Measurements from ENCODE around the gene SCUBE3.

SCUBE3 gene

GRCh38 chr6:35218021-35218420, 4.3 kb downstream of the SCUBE3 start:
- Histone ChIP-seq H3K79me2 (ENCODE audit: insufficient read depth, low read length) (no peaks in the 10 kb centered on the region), H4K20me1 (ENCODE audit: insufficient read depth, low read length) (peaks cover 4% of the 10 kb centered on the region; the same call in 1 of the 2 replicates), H3K36me3 (ENCODE audit: insufficient read depth, low read length) (peaks cover 3% of the 10 kb centered on the region; the same call in 1 of the 2 replicates), H2AFZ (ENCODE audit: low read depth, low read length) (no peak overlapping the region), H3K27me3 (ENCODE audit: insufficient read depth, low read length, poor library complexity) (no peaks in the 10 kb centered on the region), H3K27ac (ENCODE audit: low read length) (no peak overlapping the region), H3K4me1 (ENCODE audit: insufficient read depth, low read length) (no peaks in the 10 kb centered on the region), H3K9ac (ENCODE audit: low read depth, low read length) (no peak overlapping the region), H3K4me3 (ENCODE audit: low read depth in 1 of 2, low read length in 2 of 2) (no peak overlapping the region), H3K4me2 (ENCODE audit: insufficient read depth, low read length) (no peak overlapping the region), H3K9me3 (ENCODE audit: insufficient read depth, low read length, severe bottlenecking) (no peaks in the 10 kb centered on the region)
- no peak for DNase-seq
- no peak for ATAC-seq (ENCODE audit: insufficient read depth, low read depth)
- TF ChIP-seq EZH2 (IDR thresholded peaks at IDR 0.05; ENCODE audit: borderline replicate concordance, low read depth, low read length, severe bottlenecking) = no peak
- TF ChIP-seq CTCF (IDR thresholded peaks at IDR 0.05; ENCODE audit: borderline replicate concordance, extremely low read depth, low read length, poor library complexity, severe bottlenecking) = no peak

DNA sequence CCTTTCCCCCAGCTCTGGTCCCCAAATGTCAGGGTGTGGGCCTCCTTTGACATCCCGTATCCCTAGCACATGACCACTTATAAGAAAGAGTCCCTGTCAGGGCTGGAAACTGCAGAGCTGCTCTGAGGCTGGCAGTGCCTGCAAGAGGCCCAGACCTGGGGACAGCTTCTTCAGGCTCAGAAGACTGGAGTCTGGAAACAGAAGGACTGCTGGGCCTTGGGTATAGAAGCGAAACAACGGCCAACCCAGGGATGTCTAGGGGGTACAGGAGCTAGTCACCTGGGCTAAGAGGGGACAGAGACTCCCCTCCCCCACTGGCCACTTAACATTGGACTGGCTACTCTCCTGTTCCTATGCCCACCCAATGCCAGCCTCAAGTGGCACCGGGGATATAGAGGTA, 4.7 kb downstream of the SCUBE3 start:
- no peaks in the 10 kb centered on the region for H3K79me2 ChIP-seq (ENCODE audit: insufficient read depth, low read length)
- TF ChIP-seq EZH2 (IDR thresholded peaks at IDR 0.05; ENCODE audit: borderline replicate concordance, low read depth, low read length, severe bottlenecking) = no peak
- no peak for TF ChIP-seq CTCF (IDR thresholded peaks at IDR 0.05; ENCODE audit: borderline replicate concordance, extremely low read depth, low read length, poor library complexity, severe bottlenecking)
- no peak overlapping the region for H3K27ac ChIP-seq (ENCODE audit: low read length)
- H4K20me1 ChIP-seq (ENCODE audit: insufficient read depth, low read length) = peaks cover 4% of the 10 kb centered on the region; the same call in 1 of the 2 replicates
- H3K36me3 ChIP-seq (ENCODE audit: insufficient read depth, low read length) = peaks cover 3% of the 10 kb centered on the region; the same call in 1 of the 2 replicates
- no peak overlapping the region for H3K4me3 ChIP-seq (ENCODE audit: low read depth in 1 of 2, low read length in 2 of 2)
- no peaks in the 10 kb centered on the region for H3K4me1 ChIP-seq (ENCODE audit: insufficient read depth, low read length)
- DNase-seq (no peak), ATAC-seq (ENCODE audit: insufficient read depth, low read depth) (no peak)
- no peak overlapping the region for H3K4me2 ChIP-seq (ENCODE audit: insufficient read depth, low read length)
- no peak overlapping the region for H3K9ac ChIP-seq (ENCODE audit: low read depth, low read length)
- H3K9me3 ChIP-seq (ENCODE audit: insufficient read depth, low read length, severe bottlenecking) = no peaks in the 10 kb centered on the region
- H2AFZ ChIP-seq (ENCODE audit: low read depth, low read length) = no peak overlapping the region
- H3K27me3 ChIP-seq (ENCODE audit: insufficient read depth, low read length, poor library complexity) = no peaks in the 10 kb centered on the region

DNA sequence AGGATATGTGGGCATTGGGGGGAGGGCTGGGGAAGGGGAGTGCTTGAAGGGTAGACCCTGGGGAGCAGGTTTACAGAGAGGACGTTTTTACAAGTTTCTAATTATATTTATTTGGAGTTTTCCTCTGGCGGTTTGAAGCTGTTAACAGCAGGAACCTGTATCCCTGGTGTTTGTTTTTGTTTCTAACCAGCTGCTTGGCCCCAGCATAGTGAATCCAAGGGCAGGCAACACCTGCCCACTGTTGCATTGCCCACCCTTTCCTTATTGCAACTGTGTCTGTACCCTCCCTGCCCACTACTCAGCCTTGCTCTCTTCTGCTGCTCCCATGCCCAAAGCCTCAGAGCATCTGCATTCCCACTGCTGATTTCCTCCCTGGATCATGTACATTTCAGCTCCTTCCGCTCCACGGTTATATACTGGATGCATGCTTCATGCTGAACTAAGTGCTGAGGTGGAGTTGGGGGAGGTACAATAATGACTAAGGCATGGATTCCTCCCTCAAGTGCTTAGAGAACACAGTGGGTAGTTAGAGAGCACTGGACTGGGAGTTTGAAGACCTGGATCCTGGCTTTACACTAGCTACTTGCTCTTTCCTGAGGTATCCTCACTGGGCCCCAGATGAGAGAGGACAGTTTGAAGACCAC, 6.0 kb downstream of the SCUBE3 start:
- no peaks in the 10 kb centered on the region for H3K9me3 ChIP-seq (ENCODE audit: insufficient read depth, low read length, severe bottlenecking)
- TF ChIP-seq EZH2 (IDR thresholded peaks at IDR 0.05; ENCODE audit: borderline replicate concordance, low read depth, low read length, severe bottlenecking) = no peak
- no peak for TF ChIP-seq CTCF (IDR thresholded peaks at IDR 0.05; ENCODE audit: borderline replicate concordance, extremely low read depth, low read length, poor library complexity, severe bottlenecking)
- no peaks in the 10 kb centered on the region for H3K79me2 ChIP-seq (ENCODE audit: insufficient read depth, low read length)
- ATAC-seq (ENCODE audit: insufficient read depth, low read depth) (no peak), DNase-seq (no peak)
- no peak overlapping the region for H3K9ac ChIP-seq (ENCODE audit: low read depth, low read length)
- no peaks in the 10 kb centered on the region for H3K4me1 ChIP-seq (ENCODE audit: insufficient read depth, low read length)
- H2AFZ ChIP-seq (ENCODE audit: low read depth, low read length) = no peak overlapping the region
- no peaks in the 10 kb centered on the region for H3K27me3 ChIP-seq (ENCODE audit: insufficient read depth, low read length, poor library complexity)
- no peak overlapping the region for H3K4me3 ChIP-seq (ENCODE audit: low read depth in 1 of 2, low read length in 2 of 2)
- H3K27ac ChIP-seq (ENCODE audit: low read length) = no peak overlapping the region
- peaks cover 3% of the 10 kb centered on the region; the same call in 1 of the 2 replicates for H3K36me3 ChIP-seq (ENCODE audit: insufficient read depth, low read length)
- H3K4me2 ChIP-seq (ENCODE audit: insufficient read depth, low read length) = no peak overlapping the region
- peaks cover 4% of the 10 kb centered on the region; the same call in 1 of the 2 replicates for H4K20me1 ChIP-seq (ENCODE audit: insufficient read depth, low read length)
